ENCODE results near the gene RNF223.
"Not testable (repeated sequence)": the region's sequence is repeated elsewhere in the genome, so short reads cannot be mapped to it uniquely, and the experiment has no call there.

Gene RNF223

DNA sequence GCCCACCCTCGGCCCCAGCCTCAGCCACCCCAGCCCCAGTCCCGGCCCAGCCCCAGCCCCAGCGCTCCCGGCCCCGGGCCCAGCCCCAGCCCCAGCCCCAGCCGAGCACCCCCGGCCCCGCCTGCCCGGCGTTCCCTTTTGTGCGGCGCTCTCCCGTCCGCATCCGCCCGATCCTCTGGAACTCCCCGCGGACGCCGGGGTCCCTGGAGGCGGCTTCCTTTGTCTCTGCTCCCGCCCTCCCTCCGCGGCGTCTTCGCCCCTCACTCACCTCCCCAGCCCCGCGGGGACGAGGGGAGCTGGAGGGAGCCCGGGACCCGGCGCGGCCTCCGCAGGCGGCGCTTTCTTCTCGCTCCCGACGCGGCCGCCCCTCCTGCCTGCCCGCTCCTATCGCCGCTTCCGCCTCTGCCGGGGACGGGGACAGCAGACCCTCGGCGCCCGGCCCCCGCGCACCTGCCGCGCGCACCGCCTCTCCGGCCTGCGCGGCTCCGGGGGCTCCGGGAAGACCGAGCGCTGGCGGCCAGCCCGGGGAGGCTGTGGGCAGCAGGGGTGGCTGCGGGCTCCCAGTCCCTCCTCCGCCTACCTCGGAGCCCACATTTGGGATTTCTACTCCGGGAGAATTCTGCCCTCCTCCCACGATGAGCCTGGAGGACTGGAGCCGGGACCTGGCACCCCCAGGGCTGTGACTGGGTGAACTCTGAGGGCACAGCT lies 40.2 kb downstream of the RNF223 start:
- H3K36me3 ChIP-seq (ENCODE audit: control insufficient read depth, insufficient read depth, low read length): peaks cover 5% of the 10 kb centered on the region; the same call in 1 of the 2 replicates
- no peaks in the 10 kb centered on the region for H3K9me3 ChIP-seq (ENCODE audit: control insufficient read depth, insufficient read depth, low read length)
- H3K4me1 ChIP-seq (ENCODE audit: control insufficient read depth, insufficient read depth, low read length): peaks cover 8% of the 10 kb centered on the region
- WGBS (ENCODE audit: insufficient coverage, insufficient read length): no CpG with 5 or more reads among the region's 71 CpGs
- H3K27ac ChIP-seq (ENCODE audit: low read length): no peak overlapping the region
- H3K27me3 ChIP-seq (ENCODE audit: control insufficient read depth, insufficient read depth, low read length): no peaks in the 10 kb centered on the region
- peak overlapping the region; percentile 58; the same call in 1 of the 2 replicates for H3K4me3 ChIP-seq (ENCODE audit: low read length)
- DNase-seq (ENCODE audit: low read depth, low spot score): no peak

DNA sequence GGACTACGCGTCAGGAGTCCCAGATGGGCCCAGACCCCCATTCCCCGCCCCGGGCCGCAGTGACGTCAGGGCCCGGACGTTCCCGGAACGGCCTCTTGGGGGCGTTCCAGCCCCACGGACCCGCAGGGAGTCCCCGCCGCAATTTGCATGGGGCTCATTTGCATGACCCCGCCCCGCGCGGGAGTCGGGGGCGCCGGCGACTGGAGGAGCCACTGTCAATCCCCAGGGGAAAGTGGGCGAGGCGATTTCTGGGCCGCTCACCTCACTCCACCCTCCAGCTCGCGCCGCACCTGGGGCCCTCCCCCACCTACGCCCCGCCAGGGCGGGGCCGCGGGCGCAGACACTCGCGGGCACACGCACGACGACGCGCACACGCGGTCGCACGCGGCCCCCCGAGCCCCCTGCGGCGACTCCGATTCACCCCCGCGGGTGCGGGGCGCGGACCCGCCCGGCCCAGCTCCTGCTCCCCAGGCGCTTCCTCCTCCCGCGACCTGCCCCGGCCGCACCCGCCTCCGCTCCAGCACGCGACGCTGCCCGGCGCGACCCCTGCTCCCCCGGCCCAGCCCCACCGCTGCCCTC lies 41.0 kb downstream of the RNF223 start:
- no peak overlapping the region for H3K27ac ChIP-seq (ENCODE audit: low read length)
- H3K36me3 ChIP-seq (ENCODE audit: control insufficient read depth, insufficient read depth, low read length): peaks cover 5% of the 10 kb centered on the region; the same call in 1 of the 2 replicates
- H3K4me3 ChIP-seq (ENCODE audit: low read length): peak overlapping the region; percentile 58; the same call in 1 of the 2 replicates
- WGBS (ENCODE audit: insufficient coverage, insufficient read length): no CpG with 5 or more reads among the region's 73 CpGs
- peak; percentile 87 for DNase-seq (ENCODE audit: low read depth, low spot score)
- peaks cover 8% of the 10 kb centered on the region for H3K4me1 ChIP-seq (ENCODE audit: control insufficient read depth, insufficient read depth, low read length)
- no peaks in the 10 kb centered on the region for H3K9me3 ChIP-seq (ENCODE audit: control insufficient read depth, insufficient read depth, low read length)
- H3K27me3 ChIP-seq (ENCODE audit: control insufficient read depth, insufficient read depth, low read length): no peaks in the 10 kb centered on the region

DNA sequence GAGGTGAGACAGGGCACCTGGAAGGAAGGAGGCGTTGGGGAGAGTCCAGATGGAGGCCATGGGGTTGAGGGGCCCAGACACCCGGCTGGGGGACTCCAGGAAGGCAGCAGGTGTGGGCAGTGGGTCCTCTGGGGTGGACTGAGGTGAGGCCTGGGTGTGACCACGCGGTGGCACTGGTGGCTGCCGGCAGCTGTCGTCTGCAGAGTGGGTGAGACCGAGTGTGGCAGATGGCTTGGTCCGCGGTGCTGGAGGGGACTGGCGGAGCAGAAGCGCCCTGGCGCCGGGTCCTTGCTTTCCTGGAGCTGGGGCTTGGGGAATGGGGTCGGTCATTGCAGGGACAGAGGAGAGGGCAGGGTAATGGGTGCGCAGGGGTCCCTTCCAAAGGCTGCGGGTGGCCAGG lies 41.7 kb downstream of the RNF223 start:
- WGBS (ENCODE audit: insufficient coverage, insufficient read length): no CpG with 5 or more reads among the region's 16 CpGs
- Histone ChIP-seq H3K27me3 (ENCODE audit: control insufficient read depth, insufficient read depth, low read length) (no peaks in the 10 kb centered on the region), H3K36me3 (ENCODE audit: control insufficient read depth, insufficient read depth, low read length) (peaks cover 9% of the 10 kb centered on the region; the same call in 1 of the 2 replicates), H3K27ac (ENCODE audit: low read length) (no peak overlapping the region), H3K4me1 (ENCODE audit: control insufficient read depth, insufficient read depth, low read length) (peaks cover 8% of the 10 kb centered on the region), H3K9me3 (ENCODE audit: control insufficient read depth, insufficient read depth, low read length) (no peaks in the 10 kb centered on the region), H3K4me3 (ENCODE audit: low read length) (peak overlapping the region; percentile 12; the same call in 1 of the 2 replicates)
- no peak for DNase-seq (ENCODE audit: low read depth, low spot score)

DNA sequence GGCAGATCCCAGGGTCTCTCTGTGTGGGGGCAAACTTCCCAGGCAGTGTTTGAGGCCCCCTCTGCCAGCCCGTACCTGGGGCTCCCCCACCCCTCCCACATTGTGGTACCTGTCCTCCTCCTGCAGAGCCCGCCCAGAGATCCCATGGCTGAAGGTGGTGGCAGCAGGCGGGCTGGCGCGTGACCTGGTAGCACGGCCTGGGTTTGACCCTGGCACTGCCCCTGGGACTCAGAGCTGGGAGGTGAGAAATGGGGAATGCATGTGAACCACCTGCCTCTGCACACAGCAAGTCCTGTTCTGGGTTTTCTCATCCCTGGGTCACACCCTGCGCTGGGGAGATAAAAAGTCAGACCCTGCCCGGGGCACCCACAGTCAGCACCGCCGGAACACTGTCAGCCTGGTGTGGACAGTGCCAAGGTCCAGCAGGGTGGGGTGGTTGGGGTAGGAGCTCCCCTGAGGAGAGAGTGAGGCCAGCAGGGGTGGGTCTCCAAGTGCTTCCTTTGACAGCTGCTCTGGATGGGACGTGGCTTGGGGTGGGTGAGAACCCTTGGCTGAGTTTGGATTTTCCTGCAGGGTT lies 42.4 kb downstream of the RNF223 start:
- no CpG with 5 or more reads among the region's 11 CpGs for WGBS (ENCODE audit: insufficient coverage, insufficient read length)
- Histone ChIP-seq H3K4me3 (ENCODE audit: low read length) (no peak overlapping the region), H3K9me3 (ENCODE audit: control insufficient read depth, insufficient read depth, low read length) (no peaks in the 10 kb centered on the region), H3K36me3 (ENCODE audit: control insufficient read depth, insufficient read depth, low read length) (peaks cover 12% of the 10 kb centered on the region; the same call in 1 of the 2 replicates), H3K4me1 (ENCODE audit: control insufficient read depth, insufficient read depth, low read length) (peaks cover 8% of the 10 kb centered on the region), H3K27ac (ENCODE audit: low read length) (no peak overlapping the region), H3K27me3 (ENCODE audit: control insufficient read depth, insufficient read depth, low read length) (no peaks in the 10 kb centered on the region)
- DNase-seq (ENCODE audit: low read depth, low spot score): no peak

DNA sequence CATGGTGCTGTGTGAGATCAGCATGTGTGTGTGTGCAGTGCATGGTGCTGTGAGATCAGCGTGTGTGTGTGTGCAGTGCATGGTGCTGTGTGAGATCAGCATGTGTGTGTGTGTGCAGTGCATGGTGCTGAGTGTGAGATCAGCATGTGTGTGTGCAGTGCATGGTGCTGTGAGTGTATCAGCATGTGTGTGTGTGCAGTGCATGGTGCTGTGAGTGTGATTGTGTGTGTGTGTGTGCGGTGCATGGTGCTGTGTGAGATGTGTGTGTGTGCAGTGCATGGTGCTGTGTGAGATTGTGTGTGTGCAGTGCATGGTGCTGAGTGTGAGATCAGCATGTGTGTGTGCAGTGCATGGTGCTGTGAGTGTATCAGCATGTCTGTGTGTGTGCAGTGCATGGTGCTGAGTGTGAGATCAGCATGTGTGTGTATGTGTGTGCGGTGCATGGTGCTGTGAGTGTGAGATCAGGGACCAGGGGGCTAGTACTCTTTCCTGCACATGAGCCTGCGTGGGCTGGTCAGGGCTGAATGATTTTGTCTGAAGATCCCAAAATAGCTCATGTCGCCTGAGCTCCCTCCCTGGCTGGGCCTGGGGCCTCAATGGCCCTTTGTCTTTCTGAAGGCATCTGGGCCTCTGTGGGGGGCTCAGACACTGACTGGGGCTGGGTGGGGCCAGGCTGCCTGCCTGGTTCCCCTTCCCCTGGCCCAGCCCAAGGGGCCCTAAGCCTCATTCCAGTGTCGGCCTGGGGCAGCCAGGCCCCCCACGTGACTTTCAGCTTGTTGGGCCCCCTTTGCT lies 43.0 kb downstream of the RNF223 start:
- H3K4me3 ChIP-seq (ENCODE audit: low read length); H3K4me1 ChIP-seq (ENCODE audit: control insufficient read depth, insufficient read depth, low read length); H3K27me3 ChIP-seq (ENCODE audit: control insufficient read depth, insufficient read depth, low read length); H3K27ac ChIP-seq (ENCODE audit: low read length); DNase-seq (ENCODE audit: low read depth, low spot score); H3K9me3 ChIP-seq (ENCODE audit: control insufficient read depth, insufficient read depth, low read length): not testable (repeated sequence)
- H3K36me3 ChIP-seq (ENCODE audit: control insufficient read depth, insufficient read depth, low read length): peaks cover 12% of the 10 kb centered on the region; the same call in 1 of the 2 replicates
- no CpG with 5 or more reads among the region's 7 CpGs for WGBS (ENCODE audit: insufficient coverage, insufficient read length)

DNA sequence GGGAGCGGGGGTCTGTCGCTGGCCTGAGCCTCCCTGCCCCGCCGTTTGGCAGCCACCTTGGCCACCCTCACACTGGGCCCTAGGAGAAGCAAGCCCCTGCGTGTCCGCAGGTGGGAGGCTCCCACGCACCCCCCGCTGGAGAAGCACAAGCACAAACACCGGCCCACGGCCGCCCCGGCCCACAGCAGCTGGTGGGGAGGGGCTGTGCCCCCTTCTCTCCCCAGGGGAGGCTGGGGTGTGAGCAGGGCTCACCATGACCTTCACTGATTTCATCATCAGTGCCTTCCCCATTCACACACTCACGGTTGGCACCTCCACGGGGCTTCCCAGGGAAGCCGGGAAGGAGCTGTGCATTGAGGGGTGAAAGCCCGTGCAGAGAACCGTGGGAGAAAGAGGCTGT lies 46.3 kb downstream of the RNF223 start:
- Histone ChIP-seq H3K9me3 (ENCODE audit: control insufficient read depth, insufficient read depth, low read length) (no peaks in the 10 kb centered on the region), H3K36me3 (ENCODE audit: control insufficient read depth, insufficient read depth, low read length) (0 out of 2 replicates have a peak, but pooled peaks cover 7% of the 10 kb centered on the region), H3K27me3 (ENCODE audit: control insufficient read depth, insufficient read depth, low read length) (no peaks in the 10 kb centered on the region), H3K4me3 (ENCODE audit: low read length) (no peak overlapping the region), H3K4me1 (ENCODE audit: control insufficient read depth, insufficient read depth, low read length) (peaks cover 27% of the 10 kb centered on the region), H3K27ac (ENCODE audit: low read length) (no peak overlapping the region)
- no peak for DNase-seq (ENCODE audit: low read depth, low spot score)
- WGBS (ENCODE audit: insufficient coverage, insufficient read length): no CpG with 5 or more reads among the region's 17 CpGs

DNA sequence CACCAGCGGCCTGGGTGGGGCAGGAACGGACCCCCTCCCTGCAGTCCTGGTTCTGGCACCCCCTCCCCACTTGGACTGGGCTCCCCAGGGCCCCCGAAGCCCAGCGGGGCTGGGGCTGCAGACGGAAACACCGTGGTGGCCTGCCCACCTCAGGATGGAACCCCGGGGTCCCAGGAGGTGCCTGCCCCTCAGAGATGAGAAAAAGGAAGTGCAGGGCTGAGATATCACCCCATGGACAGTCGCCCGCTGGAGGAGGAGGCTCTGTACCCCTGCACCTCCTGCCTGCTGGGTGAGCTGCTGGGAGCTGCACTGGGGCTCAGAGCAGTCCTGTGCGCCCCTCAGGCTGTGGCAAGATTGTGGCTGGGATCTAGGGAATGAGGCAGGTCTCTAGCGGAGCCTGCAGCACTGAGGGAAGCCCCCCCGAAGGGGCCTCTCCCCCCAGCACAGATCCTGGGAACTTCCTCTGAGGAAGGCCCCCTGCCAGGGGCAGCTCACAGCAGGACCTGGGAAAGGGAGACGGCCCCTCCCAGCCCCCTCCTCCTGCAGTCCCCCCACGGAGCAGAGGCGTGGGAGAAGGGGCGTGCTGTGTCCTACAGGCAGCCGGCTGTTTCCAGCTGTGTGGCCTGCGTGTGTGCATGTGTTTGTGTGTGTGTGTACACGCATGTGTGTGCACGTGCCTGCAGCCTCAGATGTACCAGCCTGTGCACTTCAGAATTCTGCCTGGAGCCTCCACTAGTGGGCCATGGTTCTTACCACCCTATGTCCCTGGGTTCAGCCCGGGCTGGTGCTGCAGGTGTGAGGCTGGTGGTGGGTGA lies 47.3 kb downstream of the RNF223 start:
- H3K9me3 ChIP-seq (ENCODE audit: control insufficient read depth, insufficient read depth, low read length): no peaks in the 10 kb centered on the region
- no peak overlapping the region for H3K4me3 ChIP-seq (ENCODE audit: low read length)
- WGBS (ENCODE audit: insufficient coverage, insufficient read length): no CpG with 5 or more reads among the region's 21 CpGs
- peaks cover 26% of the 10 kb centered on the region for H3K4me1 ChIP-seq (ENCODE audit: control insufficient read depth, insufficient read depth, low read length)
- no peaks in the 10 kb centered on the region for H3K27me3 ChIP-seq (ENCODE audit: control insufficient read depth, insufficient read depth, low read length)
- DNase-seq (ENCODE audit: low read depth, low spot score): no peak
- H3K27ac ChIP-seq (ENCODE audit: low read length): no peak overlapping the region
- 0 out of 2 replicates have a peak, but pooled peaks cover 7% of the 10 kb centered on the region for H3K36me3 ChIP-seq (ENCODE audit: control insufficient read depth, insufficient read depth, low read length)

DNA sequence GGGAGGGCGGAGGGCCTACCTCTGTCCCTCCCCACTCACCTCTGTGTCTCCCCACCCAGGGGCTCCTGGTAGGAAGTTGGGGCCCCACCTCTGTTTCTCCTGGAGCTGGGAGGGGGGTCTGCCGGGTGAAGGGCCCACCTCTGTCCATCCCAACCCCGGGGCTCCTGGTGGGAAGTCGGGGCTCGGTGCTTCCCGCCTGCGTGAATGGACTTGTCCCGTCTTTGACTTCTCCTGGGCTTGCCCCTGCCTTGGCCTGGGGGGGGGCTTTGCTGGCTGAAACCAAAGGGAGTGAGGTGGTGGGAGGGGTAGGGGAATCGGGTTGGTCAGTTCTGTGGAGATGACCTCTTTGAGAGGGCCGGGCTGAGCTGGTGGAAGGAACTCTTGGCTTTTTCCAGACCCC lies 48.4 kb downstream of the RNF223 start:
- Histone ChIP-seq H3K27me3 (ENCODE audit: control insufficient read depth, insufficient read depth, low read length) (no peaks in the 10 kb centered on the region), H3K36me3 (ENCODE audit: control insufficient read depth, insufficient read depth, low read length) (0 out of 2 replicates have a peak, but pooled peaks cover 7% of the 10 kb centered on the region), H3K9me3 (ENCODE audit: control insufficient read depth, insufficient read depth, low read length) (no peaks in the 10 kb centered on the region), H3K4me1 (ENCODE audit: control insufficient read depth, insufficient read depth, low read length) (peaks cover 27% of the 10 kb centered on the region), H3K27ac (ENCODE audit: low read length) (no peak overlapping the region), H3K4me3 (ENCODE audit: low read length) (no peak overlapping the region)
- no peak for DNase-seq (ENCODE audit: low read depth, low spot score)
- no CpG with 5 or more reads among the region's 10 CpGs for WGBS (ENCODE audit: insufficient coverage, insufficient read length)

DNA sequence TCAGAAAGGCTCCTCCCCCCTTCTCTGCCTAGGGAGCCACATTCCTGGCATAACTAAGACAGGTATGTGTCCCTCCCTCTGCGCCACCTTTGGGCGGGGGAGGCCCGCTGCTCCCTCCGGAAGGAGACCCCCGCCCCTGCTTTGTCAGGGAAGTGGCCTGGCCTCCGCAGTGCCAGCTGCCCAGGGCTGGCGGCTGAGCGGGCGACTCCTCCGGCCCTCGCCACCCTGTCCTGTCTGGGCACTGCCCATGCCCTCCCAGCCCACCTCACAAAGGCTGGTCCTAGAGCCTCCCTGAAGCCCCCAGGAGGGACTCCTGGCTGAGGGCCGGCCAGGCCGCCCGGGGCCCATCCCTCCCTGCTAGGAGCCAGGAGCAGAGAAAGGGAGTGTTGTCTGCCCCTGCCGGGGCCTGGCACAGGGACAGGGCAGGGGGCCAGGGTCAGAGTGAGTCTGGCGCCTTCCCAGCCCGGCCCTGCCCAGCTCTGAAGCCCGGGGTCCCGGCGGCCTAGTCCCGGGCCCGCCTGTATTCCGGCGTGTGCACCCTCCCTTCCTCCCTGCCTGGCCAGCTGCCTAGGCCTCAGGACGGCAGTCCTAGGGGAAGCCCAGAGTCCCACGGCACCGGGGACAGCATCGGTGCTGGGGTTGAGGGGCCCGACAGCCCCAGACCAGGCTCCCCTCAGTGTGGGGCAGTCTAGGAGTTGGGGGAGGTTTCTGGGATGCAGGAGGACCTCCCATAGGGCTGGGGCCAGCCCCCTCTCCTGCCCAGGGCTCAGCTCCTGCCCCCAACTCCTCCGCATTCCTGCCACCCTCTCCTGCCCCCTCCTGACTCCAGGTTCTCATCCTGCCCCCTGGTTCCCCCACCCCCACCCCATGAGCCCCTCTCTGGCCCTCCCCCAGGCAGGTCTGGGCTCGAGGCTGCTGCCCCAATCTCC lies 49.1 kb downstream of the RNF223 start:
- no CpG with 5 or more reads among the region's 31 CpGs for WGBS (ENCODE audit: insufficient coverage, insufficient read length)
- H3K9me3 ChIP-seq (ENCODE audit: control insufficient read depth, insufficient read depth, low read length): no peaks in the 10 kb centered on the region
- no peak overlapping the region for H3K4me3 ChIP-seq (ENCODE audit: low read length)
- DNase-seq (ENCODE audit: low read depth, low spot score): no peak
- H3K27me3 ChIP-seq (ENCODE audit: control insufficient read depth, insufficient read depth, low read length): no peaks in the 10 kb centered on the region
- no peak overlapping the region for H3K27ac ChIP-seq (ENCODE audit: low read length)
- 0 out of 2 replicates have a peak, but pooled peaks cover 7% of the 10 kb centered on the region for H3K36me3 ChIP-seq (ENCODE audit: control insufficient read depth, insufficient read depth, low read length)
- peaks cover 27% of the 10 kb centered on the region for H3K4me1 ChIP-seq (ENCODE audit: control insufficient read depth, insufficient read depth, low read length)
